K562 (cell line): ENCODE data around the gene PDE8A. TPM values are rescaled to one million over a fixed set of nuclear protein-coding genes. Genes with fewer than 3 reads are reported as not detected.

Experiments
- ATAC-seq: fragments of 200-7000 bp; cut with Tn5 transposase; 3 replicates; pipeline ENCODE4 v1.9.1; 2020; ENCODE audit warnings: moderate library complexity
- BruUV-seq: library from RNA; stranded (reverse); fragments of 400-500 nt; replicated peaks from 2 replicates; lab custom pipeline; 2021; lab: Mats Ljungman, UMichigan
- CTCF ChIA-PET: fragments of 300-600 bp; formaldehyde crosslinking; extraction: SDS; loops from one replicate; lab custom pipeline; 2021; ENCODE audit warnings: low intra/inter-chr PET ratio; lab: Yijun Ruan, JAX
- POLR2A ChIA-PET: fragments of 300-600, 350-650 bp; sonication (Branson Sonifier 250); formaldehyde crosslinking; extraction: SDS; loops from one replicate; lab custom pipeline; 2021; ENCODE audit warnings: antibody characterized with exemption, inconsistent platforms; lab: Yijun Ruan, JAX
- DNase-seq, 4 experiments: peaks; one replicate each; pipeline versions ENCODE4 v3.0.0 to v3.0.0-alpha.2; 2011 to 2018; ENCODE audit warnings: low spot score in 3 of 4, mixed read lengths in 3 of 4; ENCODE audit errors: extremely low read depth in 1 of 4
- FAIRE-seq: peaks from 2 replicates; lab custom pipeline; 2011; peaks lifted over from hg19 to GRCh38; lab: Jason Lieb, UNC
- H2AFZ ChIP-seq: 2 replicates; pipeline ENCODE4 v1.6.0; 2011; ENCODE audit warnings: low read depth, low read length, control low read depth, inconsistent platforms
- H3K27ac ChIP-seq: fragments of 200-600 bp; 3 replicates; pipeline ENCODE4 v1.8.0; 2011; ENCODE audit warnings: low read depth, mild to moderate bottlenecking, control low read depth, inconsistent platforms, low read length, moderate library complexity, mixed read lengths; ENCODE audit errors: extremely low read depth
- H3K27me3 ChIP-seq, 2 experiments: fragments of 300-600 bp in 1 of 2; 2 replicates in 1 of 2; 3 replicates in 1 of 2; pipeline versions ENCODE4 v1.6.0 to v1.8.0; 2011; ENCODE audit warnings: inconsistent platforms in 2 of 2, low read length in 2 of 2, mild to moderate bottlenecking in 1 of 2, mixed read lengths in 1 of 2, moderate library complexity in 1 of 2; ENCODE audit not compliant: control insufficient read depth in 2 of 2, insufficient read depth in 2 of 2
- H3K36me3 ChIP-seq: fragments of 300-600 bp; 3 replicates; pipeline ENCODE4 v1.8.0; 2011; ENCODE audit warnings: mild to moderate bottlenecking, low read length, inconsistent platforms; ENCODE audit not compliant: control insufficient read depth, insufficient read depth
- H3K4me1 ChIP-seq, 2 experiments: fragments of 200-600 bp in 1 of 2; replicated peaks in 1 of 2; 2 replicates in 1 of 2; 3 replicates in 1 of 2; pipeline versions ENCODE4 v1.5.1 to v1.8.0; 2011; ENCODE audit warnings: inconsistent platforms in 2 of 2, low read length in 2 of 2, mild to moderate bottlenecking in 1 of 2, mixed read lengths in 1 of 2, moderate library complexity in 1 of 2; ENCODE audit not compliant: control insufficient read depth in 2 of 2, insufficient read depth in 2 of 2
- H3K4me2 ChIP-seq: 2 replicates; pipeline ENCODE4 v1.6.1; 2011; ENCODE audit warnings: low read length, control low read depth, inconsistent platforms, mixed read lengths; ENCODE audit not compliant: insufficient read depth
- H3K4me3 ChIP-seq: fragments of 200-600 bp; sonication (generic), shearing (Covaris generic); 2 replicates; pipeline ENCODE4 v1.5.1; 2016; ENCODE audit warnings: control low read depth, inconsistent platforms
- H3K79me2 ChIP-seq: fragments of 200-600 bp; 3 replicates; pipeline ENCODE4 v1.8.0; 2011; ENCODE audit warnings: low read length, inconsistent platforms; ENCODE audit not compliant: control insufficient read depth, insufficient read depth
- H3K9ac ChIP-seq, 2 experiments: 2 replicates each; pipeline versions ENCODE4 v1.6.0 to v1.6.1; 2011; ENCODE audit warnings: low read depth in 2 of 2, low read length in 2 of 2, control low read depth in 1 of 2, inconsistent platforms in 1 of 2, mild to moderate bottlenecking in 1 of 2, mixed read lengths in 1 of 2; ENCODE audit not compliant: insufficient read depth in 1 of 2
- H3K9me1 ChIP-seq: one replicate; pipeline ENCODE4 v1.6.0; 2011; ENCODE audit warnings: inconsistent platforms, mild to moderate bottlenecking, low read length, moderate library complexity; ENCODE audit not compliant: control insufficient read depth, insufficient read depth
- H3K9me3 ChIP-seq: replicated peaks from 2 replicates; pipeline ENCODE4 v1.5.1; 2011; ENCODE audit warnings: low read depth, low read length, inconsistent platforms; ENCODE audit not compliant: control insufficient read depth, insufficient read depth
- H4K20me1 ChIP-seq: replicated peaks from 2 replicates; pipeline ENCODE4 v1.6.1; 2011; ENCODE audit warnings: low read length, inconsistent platforms, mixed read lengths; ENCODE audit not compliant: control insufficient read depth, insufficient read depth
- BDP1 ChIP-seq: IDR thresholded peaks from 3 replicates; pipeline ENCODE4 v1.6.1; 2011; ENCODE audit not compliant: insufficient read length, insufficient read depth
- ELF1 ChIP-seq: fragments of 200-800 bp; sonication (Bioruptor generic); IDR thresholded peaks from 2 replicates; pipeline ENCODE4 v1.6.1; 2016; ENCODE audit warnings: missing genetic modification characterization, missing compliant biosample characterization
- ERF ChIP-seq: fragments of 450-650 bp; formaldehyde crosslinking; IDR thresholded peaks from 2 replicates; pipeline ENCODE4 v1.4.0; 2020; ENCODE audit warnings: mild to moderate bottlenecking, mixed read lengths
- HBP1 ChIP-seq: fragments of 450-650 bp; formaldehyde crosslinking; IDR thresholded peaks from 2 replicates; pipeline ENCODE4 v1.4.0; 2022; ENCODE audit warnings: missing genetic modification characterization
- HDAC3 ChIP-seq: fragments of 450-650 bp; IDR thresholded peaks from 2 replicates; pipeline ENCODE4 v1.6.1; 2018; ENCODE audit warnings: borderline replicate concordance, mild to moderate bottlenecking, moderate library complexity; ENCODE audit not compliant: partially characterized antibody
- NCOA1 ChIP-seq: fragments of 450-650 bp; IDR thresholded peaks from 2 replicates; pipeline ENCODE4 v1.6.1; 2016; ENCODE audit warnings: low read depth
- RBM39 ChIP-seq: fragments of 200-400 bp; formaldehyde crosslinking; optimal IDR thresholded peaks from 2 replicates; pipeline ENCODE3; 2018; ENCODE audit warnings: low read depth, low read length
- SIRT6 ChIP-seq: IDR thresholded peaks from one replicate; pipeline ENCODE4 v1.6.1; 2012; ENCODE audit warnings: low read depth, mild to moderate bottlenecking, control low read depth, inconsistent platforms, low read length, moderate library complexity
- SIX5 ChIP-seq, 2 experiments: IDR thresholded peaks; 2 replicates each; pipeline ENCODE4 v1.6.1; 2011; ENCODE audit warnings: low read length in 2 of 2, borderline replicate concordance in 1 of 2, low read depth in 1 of 2, mild to moderate bottlenecking in 1 of 2, moderate library complexity in 1 of 2; ENCODE audit not compliant: insufficient read depth in 1 of 2
- SRF ChIP-seq, 2 experiments: fragments of 250-450, 450-650 bp in 1 of 2; sonication (Bioruptor Pico) in 1 of 2; sonication (generic) in 1 of 2; formaldehyde crosslinking; IDR thresholded peaks; 2 replicates each; pipeline versions ENCODE4 v1.5.0 to v1.5.1; 2020 to 2022; ENCODE audit warnings: mild to moderate bottlenecking in 1 of 2, missing genetic modification reagents in 1 of 2
- USF2 ChIP-seq: sonication (generic); formaldehyde crosslinking; IDR thresholded peaks from 2 replicates; pipeline ENCODE4 v1.5.0; 2020; ENCODE audit warnings: missing genetic modification reagents
- ZEB2 ChIP-seq: fragments of 450-650 bp; IDR thresholded peaks from 2 replicates; pipeline ENCODE4 v1.6.1; 2016
- ZNF778 ChIP-seq: fragments of 450-650 bp; formaldehyde crosslinking; IDR thresholded peaks from 2 replicates; pipeline ENCODE4 v1.4.0; 2020; ENCODE audit warnings: mild to moderate bottlenecking, moderate library complexity
- WGBS: fragments of 100-300 bp; shearing (Covaris generic); methylation state at CpG from one replicate; pipeline ENCODE4 v1.1.6; 2016; ENCODE audit warnings: low coverage, mixed read lengths; ENCODE audit not compliant: insufficient coverage; ENCODE audit errors: missing lambda C conversion rate; 5-methylcytosine and 5-hydroxymethylcytosine counted together
- in situ Hi-C: fragments of 300-500 bp; cut with MboI; formaldehyde crosslinking; loops from 4 replicates; pipeline ENCODE4 v1.15.0; 2018; ENCODE audit warnings: inconsistent platforms, mixed read lengths
- intact Hi-C: fragments of 100-400 bp; cut with micrococcal nuclease; formaldehyde crosslinking; loops from 2 replicates; pipeline ENCODE4 v1.14.2; 2022
- polyA plus RNA-seq, 8 experiments: library from polyadenylated mRNA; depleted of rRNA in 4 of 8; stranded (reverse) in 5 of 8; unstranded in 3 of 8; fragments of >200 nt; fragmentation: Nextera tagmentation in 2 of 8; fragmentation: Illumina TruSeq in 1 of 8; extraction: Ambion mirVana in 2 of 8; extraction: Trizol in 1 of 8; gene quantifications; 2 replicates each; pipeline versions ENCODE4 v1.2.1 to v1.2.3, GENCODE V29; 2011 to 2014; ENCODE audit warnings: inconsistent platforms in 1 of 8, missing spikeins in 1 of 8
- total RNA-seq, 7 experiments: library from RNA; depleted of rRNA in 6 of 7; stranded (reverse); fragments of >200 nt in 6 of 7; fragmentation: Illumina TruSeq in 2 of 7; extraction: Trizol in 2 of 7; gene quantifications; 2 replicates each; pipeline versions ENCODE4 v1.2.1 to v1.2.3, GENCODE V29; 2011 to 2021; ENCODE audit warnings: low replicate concordance in 1 of 7
- TF ChIP-seq, protein P1 (sequence below), 3 experiments: fragments of 200-800 bp in 1 of 3; sonication (Bioruptor generic) in 1 of 3; sonication (generic) in 1 of 3; formaldehyde crosslinking in 1 of 3; IDR thresholded peaks; 2 replicates each; pipeline versions ENCODE4 v1.6.1 to v1.8.0; 2016 to 2022; ENCODE audit warnings: mild to moderate bottlenecking in 2 of 3, missing compliant biosample characterization in 2 of 3, missing genetic modification characterization in 2 of 3, missing genetic modification reagents in 1 of 3
- TF ChIP-seq, protein P2 (sequence below), 3 experiments: fragments of 200-800 bp in 1 of 3; fragments of 250-450 bp in 1 of 3; fragments of 450-650 bp in 1 of 3; sonication (Bioruptor Pico) in 1 of 3; sonication (Bioruptor generic) in 1 of 3; formaldehyde crosslinking in 1 of 3; IDR thresholded peaks; 2 replicates each; pipeline versions ENCODE4 v1.6.1 to v1.8.0; 2016 to 2022; ENCODE audit warnings: mild to moderate bottlenecking in 2 of 3, missing genetic modification characterization in 2 of 3, missing compliant biosample characterization in 1 of 3, moderate library complexity in 1 of 3

Gene PDE8A
- total and polyA plus RNA-seq, 9 of the 15 experiments (the other 6 are each of a cell fraction or from before 2014, with no cell fraction given) = 5.9 to 40.3 (median 19.8) TPM

DNA sequence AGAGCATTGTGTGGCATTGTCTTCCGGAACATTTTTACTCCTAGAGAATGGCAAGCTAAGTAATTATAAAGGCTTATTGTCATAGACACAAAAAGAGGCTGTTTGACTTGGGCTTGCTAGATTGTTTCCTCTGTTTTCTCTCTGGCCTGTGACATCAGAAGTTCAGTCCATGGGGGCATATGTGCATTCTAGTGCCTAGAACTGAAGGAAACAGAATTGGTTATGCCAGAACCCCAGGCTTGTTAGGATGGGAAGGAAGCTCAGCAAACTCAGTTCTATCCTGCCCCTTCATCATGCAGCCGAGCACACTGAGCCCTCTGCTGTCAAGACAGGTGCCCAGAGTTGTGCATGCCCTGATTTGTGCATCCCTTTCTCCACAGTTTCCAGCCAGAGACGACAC lies 131.3 kb downstream of the PDE8A start:
- POLR2A ChIA-PET = interaction anchor here (0.5 kb wide), 1 partner anchor 38 kb away, joined by 3 read pairs; no protein-coding TSS in a partner anchor
- Histone ChIP-seq H2AFZ (no peak overlapping the region), H3K27ac (no peak overlapping the region), H3K9me3 (no peaks in the 10 kb centered on the region), H3K9ac (no peak overlapping the region), H3K4me2 (no peak overlapping the region), H3K79me2 (no peaks in the 10 kb centered on the region), H3K4me3 (no peak overlapping the region), H3K9me1 (no peaks in the 10 kb centered on the region), H3K36me3 (peaks cover 47% of the 10 kb centered on the region), H3K4me1 (peaks cover 8 to 22% of the 10 kb centered on the region in 2 experiments; a peak in 3 of 5 replicates), H3K27me3 (no peaks in the 10 kb centered on the region), H4K20me1 (no peaks in the 10 kb centered on the region)
- intact Hi-C loops (no loop called here), in situ Hi-C loops (no loop called here)
- CTCF ChIA-PET = interaction anchor here (0.6 kb wide), 1 partner anchor 976 kb away, joined by 6 read pairs; no protein-coding TSS in a partner anchor
- no peak for FAIRE-seq
- BruUV-seq = no TSS peak
- DNase-seq = no peak
- no peak for ATAC-seq
- 42% methylated on average over 2 of the region's 3 CpGs for WGBS
- TF ChIP-seq ZNF778 = no peak
- TF ChIP-seq BDP1 = no peak
- TF ChIP-seq, protein P1, sequence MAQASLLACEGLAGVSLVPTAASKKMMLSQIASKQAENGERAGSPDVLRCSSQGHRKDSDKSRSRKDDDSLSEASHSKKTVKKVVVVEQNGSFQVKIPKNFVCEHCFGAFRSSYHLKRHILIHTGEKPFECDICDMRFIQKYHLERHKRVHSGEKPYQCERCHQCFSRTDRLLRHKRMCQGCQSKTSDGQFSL (CRISPR knock-in tag; IDR thresholded peaks at IDR 0.05) = no peak
- TF ChIP-seq, protein P1 (tag; IDR thresholded peaks at IDR 0.05) = no peak
- no peak for TF ChIP-seq HDAC3
- TF ChIP-seq SIX5 (IDR thresholded peaks at IDR 0.05; ENCODE audit: borderline replicate concordance in 1 of 2, insufficient read depth in 1 of 2, low read depth in 1 of 2, low read length in 2 of 2) = no peak
- no peak for TF ChIP-seq SIRT6
- no peak for TF ChIP-seq ERF
- no peak for TF ChIP-seq HBP1
- no peak for TF ChIP-seq RBM39
- TF ChIP-seq, protein P2, sequence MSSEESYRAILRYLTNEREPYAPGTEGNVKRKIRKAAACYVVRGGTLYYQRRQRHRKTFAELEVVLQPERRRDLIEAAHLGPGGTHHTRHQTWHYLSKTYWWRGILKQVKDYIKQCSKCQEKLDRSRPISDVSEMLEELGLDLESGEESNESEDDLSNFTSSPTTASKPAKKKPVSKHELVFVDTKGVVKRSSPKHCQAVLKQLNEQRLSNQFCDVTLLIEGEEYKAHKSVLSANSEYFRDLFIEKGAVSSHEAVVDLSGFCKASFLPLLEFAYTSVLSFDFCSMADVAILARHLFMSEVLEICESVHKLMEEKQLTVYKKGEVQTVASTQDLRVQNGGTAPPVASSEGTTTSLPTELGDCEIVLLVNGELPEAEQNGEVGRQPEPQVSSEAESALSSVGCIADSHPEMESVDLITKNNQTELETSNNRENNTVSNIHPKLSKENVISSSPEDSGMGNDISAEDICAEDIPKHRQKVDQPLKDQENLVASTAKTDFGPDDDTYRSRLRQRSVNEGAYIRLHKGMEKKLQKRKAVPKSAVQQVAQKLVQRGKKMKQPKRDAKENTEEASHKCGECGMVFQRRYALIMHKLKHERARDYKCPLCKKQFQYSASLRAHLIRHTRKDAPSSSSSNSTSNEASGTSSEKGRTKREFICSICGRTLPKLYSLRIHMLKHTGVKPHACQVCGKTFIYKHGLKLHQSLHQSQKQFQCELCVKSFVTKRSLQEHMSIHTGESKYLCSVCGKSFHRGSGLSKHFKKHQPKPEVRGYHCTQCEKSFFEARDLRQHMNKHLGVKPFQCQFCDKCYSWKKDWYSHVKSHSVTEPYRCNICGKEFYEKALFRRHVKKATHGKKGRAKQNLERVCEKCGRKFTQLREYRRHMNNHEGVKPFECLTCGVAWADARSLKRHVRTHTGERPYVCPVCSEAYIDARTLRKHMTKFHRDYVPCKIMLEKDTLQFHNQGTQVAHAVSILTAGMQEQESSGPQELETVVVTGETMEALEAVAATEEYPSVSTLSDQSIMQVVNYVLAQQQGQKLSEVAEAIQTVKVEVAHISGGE (CRISPR knock-in tag; IDR thresholded peaks at IDR 0.05) = no peak
- no peak for TF ChIP-seq NCOA1
- TF ChIP-seq ELF1 (tag) = no peak
- no peak for TF ChIP-seq SRF (CRISPR knock-in tag; IDR thresholded peaks at IDR 0.05)
- no peak for TF ChIP-seq ZEB2
- TF ChIP-seq USF2 (CRISPR knock-in tag) = no peak
